ENCODE measurements around the gene GMDS.

Gene GMDS

DNA sequence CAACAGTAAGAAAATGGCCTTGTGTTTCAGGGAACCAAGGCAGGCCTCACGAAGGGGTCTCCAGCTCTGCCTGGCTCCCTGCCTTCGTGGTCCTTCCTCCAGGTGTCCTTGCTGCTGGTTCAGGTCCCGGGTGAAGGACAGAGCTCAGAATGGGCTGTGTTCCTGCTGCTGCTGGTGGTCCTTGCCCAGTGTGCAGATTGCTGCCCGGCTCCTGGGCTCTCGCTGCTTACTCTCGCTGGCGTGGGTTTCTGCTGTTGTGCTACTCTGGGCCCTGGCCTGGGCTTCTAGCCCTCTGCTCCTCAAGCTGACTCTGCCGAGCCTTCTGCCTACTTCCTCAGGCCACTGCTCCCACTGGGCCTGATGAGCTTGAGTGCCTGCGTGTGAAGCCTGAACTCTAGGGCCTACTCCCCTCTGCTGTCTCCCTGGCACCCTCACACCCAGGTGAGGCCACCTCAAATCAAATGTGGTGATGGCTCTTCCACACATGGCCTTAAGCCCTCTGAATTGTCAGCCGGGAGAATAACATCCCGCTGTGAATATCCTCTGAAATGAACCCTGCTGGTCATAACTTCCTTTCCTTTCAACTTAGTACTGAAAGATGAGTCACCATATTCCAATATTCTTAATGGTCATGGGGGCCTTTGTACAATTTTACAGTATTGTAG lies 464.1 kb downstream of the GMDS start:
- Histone ChIP-seq H3K9ac (no peak overlapping the region), H3K36me3 (ENCODE audit: control insufficient read depth, insufficient read depth, low read length) (no peaks in the 10 kb centered on the region), H3K27ac (no peak overlapping the region), H3K4me1 (no peaks in the 10 kb centered on the region), H3K27me3 (ENCODE audit: control insufficient read depth, insufficient read depth, low read length) (no peaks in the 10 kb centered on the region), H3K4me3 (ENCODE audit: low read depth, low read length) (no peak overlapping the region), H3K9me3 (ENCODE audit: control insufficient read depth, low read length) (no peaks in the 10 kb centered on the region), H3K79me2 (no peaks in the 10 kb centered on the region), H2AFZ (no peak overlapping the region), H3K4me2 (ENCODE audit: low read length) (no peak overlapping the region)
- TF ChIP-seq, protein P1, sequence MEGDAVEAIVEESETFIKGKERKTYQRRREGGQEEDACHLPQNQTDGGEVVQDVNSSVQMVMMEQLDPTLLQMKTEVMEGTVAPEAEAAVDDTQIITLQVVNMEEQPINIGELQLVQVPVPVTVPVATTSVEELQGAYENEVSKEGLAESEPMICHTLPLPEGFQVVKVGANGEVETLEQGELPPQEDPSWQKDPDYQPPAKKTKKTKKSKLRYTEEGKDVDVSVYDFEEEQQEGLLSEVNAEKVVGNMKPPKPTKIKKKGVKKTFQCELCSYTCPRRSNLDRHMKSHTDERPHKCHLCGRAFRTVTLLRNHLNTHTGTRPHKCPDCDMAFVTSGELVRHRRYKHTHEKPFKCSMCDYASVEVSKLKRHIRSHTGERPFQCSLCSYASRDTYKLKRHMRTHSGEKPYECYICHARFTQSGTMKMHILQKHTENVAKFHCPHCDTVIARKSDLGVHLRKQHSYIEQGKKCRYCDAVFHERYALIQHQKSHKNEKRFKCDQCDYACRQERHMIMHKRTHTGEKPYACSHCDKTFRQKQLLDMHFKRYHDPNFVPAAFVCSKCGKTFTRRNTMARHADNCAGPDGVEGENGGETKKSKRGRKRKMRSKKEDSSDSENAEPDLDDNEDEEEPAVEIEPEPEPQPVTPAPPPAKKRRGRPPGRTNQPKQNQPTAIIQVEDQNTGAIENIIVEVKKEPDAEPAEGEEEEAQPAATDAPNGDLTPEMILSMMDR (IDR thresholded peaks at IDR 0.05), result no peak

DNA sequence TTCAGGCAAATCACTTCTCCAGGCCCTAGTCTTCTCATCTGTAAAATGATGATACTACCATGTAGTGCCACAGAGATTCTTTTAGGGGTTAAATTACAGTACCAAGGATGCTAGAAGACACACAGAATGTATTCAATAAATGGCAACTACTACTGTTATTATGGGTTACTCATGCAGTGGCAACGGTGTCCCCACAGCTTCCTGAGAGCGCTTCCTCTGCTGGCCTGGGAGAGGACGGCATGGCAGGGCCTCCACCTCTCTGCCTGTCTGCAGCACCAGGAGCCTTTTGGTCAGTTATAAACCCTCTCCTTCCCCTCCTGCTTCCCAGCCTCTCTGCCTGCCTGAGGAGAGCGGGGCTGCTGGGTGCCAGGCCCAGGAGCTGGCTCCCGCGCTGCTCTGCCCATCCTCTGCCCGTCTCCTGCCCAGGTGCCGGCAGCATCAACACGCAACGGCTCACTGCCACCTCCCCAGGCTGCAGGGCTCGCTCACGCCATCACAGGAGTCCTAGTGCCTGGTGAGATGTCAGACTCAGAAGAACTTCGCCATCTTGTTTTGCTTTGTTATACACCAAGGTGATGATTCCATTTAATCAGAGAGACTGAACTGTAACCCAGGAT lies 465.0 kb downstream of the GMDS start:
- no peak overlapping the region for H2AFZ ChIP-seq
- TF ChIP-seq, protein P1 (IDR thresholded peaks at IDR 0.05), result no peak
- H3K4me3 ChIP-seq (ENCODE audit: low read depth, low read length), result no peak overlapping the region
- no peak overlapping the region for H3K27ac ChIP-seq
- H3K9ac ChIP-seq, result no peak overlapping the region
- H3K4me1 ChIP-seq, result no peaks in the 10 kb centered on the region
- no peaks in the 10 kb centered on the region for H3K27me3 ChIP-seq (ENCODE audit: control insufficient read depth, insufficient read depth, low read length)
- no peaks in the 10 kb centered on the region for H3K79me2 ChIP-seq
- no peak overlapping the region for H3K4me2 ChIP-seq (ENCODE audit: low read length)
- H3K9me3 ChIP-seq (ENCODE audit: control insufficient read depth, low read length), result no peaks in the 10 kb centered on the region
- H3K36me3 ChIP-seq (ENCODE audit: control insufficient read depth, insufficient read depth, low read length), result no peaks in the 10 kb centered on the region

DNA sequence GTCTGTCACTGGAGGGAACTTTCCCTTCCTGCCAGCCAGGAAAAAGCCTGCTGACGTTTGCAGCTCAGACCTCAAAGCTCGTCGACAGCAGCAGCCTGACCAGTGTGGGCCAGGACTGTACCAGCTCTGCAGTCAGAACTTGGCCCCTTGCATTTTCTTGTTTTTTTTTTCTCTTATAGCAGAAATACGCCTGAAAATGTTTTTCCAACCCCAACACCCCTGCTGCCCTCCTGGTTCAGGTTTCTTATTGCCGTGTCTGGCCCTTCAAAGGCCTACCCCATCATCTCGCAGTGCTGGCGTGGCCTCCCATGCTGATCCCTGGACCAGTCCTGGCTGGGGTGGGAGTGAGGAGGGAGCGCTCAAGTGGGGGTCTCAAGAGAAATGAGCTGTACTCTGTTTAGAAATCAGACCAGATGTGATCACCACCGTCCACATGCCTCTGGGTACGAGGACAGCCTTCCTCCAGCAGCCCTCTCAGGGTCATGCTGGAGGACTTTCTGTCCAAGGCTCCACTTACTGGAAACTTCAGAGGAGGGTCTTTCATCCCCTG lies 466.6 kb downstream of the GMDS start:
- H3K79me2 ChIP-seq, result no peaks in the 10 kb centered on the region
- no peak overlapping the region for H3K4me3 ChIP-seq (ENCODE audit: low read depth, low read length)
- H3K4me2 ChIP-seq (ENCODE audit: low read length), result no peak overlapping the region
- no peaks in the 10 kb centered on the region for H3K4me1 ChIP-seq
- H3K36me3 ChIP-seq (ENCODE audit: control insufficient read depth, insufficient read depth, low read length), result no peaks in the 10 kb centered on the region
- no peaks in the 10 kb centered on the region for H3K9me3 ChIP-seq (ENCODE audit: control insufficient read depth, low read length)
- TF ChIP-seq, protein P1 (IDR thresholded peaks at IDR 0.05), result no peak
- H3K27ac ChIP-seq, result no peak overlapping the region
- no peak overlapping the region for H2AFZ ChIP-seq
- H3K9ac ChIP-seq, result no peak overlapping the region
- no peaks in the 10 kb centered on the region for H3K27me3 ChIP-seq (ENCODE audit: control insufficient read depth, insufficient read depth, low read length)

DNA sequence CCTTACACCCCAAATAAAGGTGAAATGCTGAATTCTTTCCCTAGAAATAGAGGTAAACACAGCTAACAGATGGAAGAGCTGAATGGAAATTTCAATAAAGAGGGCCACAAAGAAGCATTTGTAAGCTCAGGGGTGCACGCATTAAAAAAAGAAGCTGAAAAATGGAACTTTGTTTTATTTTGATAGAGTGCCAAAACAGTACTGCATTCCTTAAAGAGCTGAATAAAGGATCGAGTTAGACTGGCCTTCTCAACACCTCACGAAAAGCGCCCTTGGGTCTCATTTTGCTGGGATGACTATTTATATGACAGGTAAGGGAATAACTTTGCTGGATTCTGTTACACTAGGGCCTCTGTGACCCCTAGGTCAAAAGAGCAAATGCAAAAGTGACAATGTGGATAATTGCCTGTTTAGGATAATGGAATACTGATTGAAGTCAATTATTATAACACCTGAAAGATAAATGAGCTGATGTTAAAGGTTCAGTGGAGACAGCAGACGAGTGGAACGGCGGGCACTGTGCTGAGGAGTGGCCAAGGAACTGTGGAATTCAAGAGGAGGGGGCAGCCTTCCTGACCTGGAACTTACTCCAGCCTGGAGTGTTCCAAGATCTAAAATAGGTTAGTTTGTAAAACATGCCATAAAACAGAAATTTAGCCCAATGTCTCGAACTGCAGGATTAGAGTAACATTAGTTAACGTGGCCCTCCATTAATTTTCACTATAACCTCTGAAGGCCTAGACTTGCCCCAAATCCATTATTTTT lies 467.3 kb downstream of the GMDS start:
- no peak overlapping the region for H3K4me2 ChIP-seq (ENCODE audit: low read length)
- H3K4me1 ChIP-seq, result no peaks in the 10 kb centered on the region
- H3K79me2 ChIP-seq, result no peaks in the 10 kb centered on the region
- no peak overlapping the region for H2AFZ ChIP-seq
- H3K27me3 ChIP-seq (ENCODE audit: control insufficient read depth, insufficient read depth, low read length), result no peaks in the 10 kb centered on the region
- H3K9me3 ChIP-seq (ENCODE audit: control insufficient read depth, low read length), result no peaks in the 10 kb centered on the region
- TF ChIP-seq, protein P1 (IDR thresholded peaks at IDR 0.05), result no peak
- H3K36me3 ChIP-seq (ENCODE audit: control insufficient read depth, insufficient read depth, low read length), result no peaks in the 10 kb centered on the region
- H3K9ac ChIP-seq, result no peak overlapping the region
- no peak overlapping the region for H3K27ac ChIP-seq
- no peak overlapping the region for H3K4me3 ChIP-seq (ENCODE audit: low read depth, low read length)
